Subcutaneous abdominal adipose tissue (tissue), 5 donors: ENCODE measurements around the gene ARVCF.
"Not testable (repeated sequence)": the region's sequence is repeated elsewhere in the genome, so short reads cannot be mapped to it uniquely, and the experiment has no call there.

ENCODE experiments used
- H3K27ac ChIP-seq: one replicate; pipeline ENCODE4 v1.7.0; 2013; ENCODE audit warnings: low read depth, mild to moderate bottlenecking, inconsistent platforms, low read length, moderate library complexity
- H3K27me3 ChIP-seq, 5 donors: one replicate each; pipeline ENCODE4 v1.7.0; 2013; ENCODE audit warnings: low read length in 5 of 5, inconsistent platforms in 1 of 5; ENCODE audit not compliant: control insufficient read depth in 5 of 5, insufficient read depth in 4 of 5
- H3K36me3 ChIP-seq, 5 donors: one replicate each; pipeline ENCODE4 v1.7.0; 2013; ENCODE audit warnings: low read length in 5 of 5; ENCODE audit not compliant: control insufficient read depth in 5 of 5, insufficient read depth in 5 of 5
- H3K4me1 ChIP-seq, 5 donors: one replicate each; pipeline ENCODE4 v1.7.0; 2013; ENCODE audit warnings: low read length in 5 of 5, mild to moderate bottlenecking in 3 of 5, moderate library complexity in 1 of 5; ENCODE audit not compliant: control insufficient read depth in 5 of 5, insufficient read depth in 5 of 5
- H3K4me3 ChIP-seq, 5 donors: one replicate each; pipeline ENCODE4 v1.7.0; 2013; ENCODE audit warnings: low read length in 5 of 5, low read depth in 1 of 5
- H3K9ac ChIP-seq, 5 donors: one replicate each; pipeline ENCODE4 v1.7.0; 2013; ENCODE audit warnings: low read length in 5 of 5, mild to moderate bottlenecking in 4 of 5, moderate library complexity in 3 of 5
- H3K9me3 ChIP-seq, 5 donors: one replicate each; pipeline ENCODE4 v1.7.0; 2013; ENCODE audit warnings: low read length in 5 of 5; ENCODE audit not compliant: control insufficient read depth in 5 of 5
- donor health status: healthy.
- donor health status: healthy.
- donor health status: healthy.
- donor health status: healthy.
- donor health status: healthy.

ARVCF gene

GRCh38 chr22:19933341-19934241, 83.0 kb downstream of the ARVCF start:
- Histone ChIP-seq H3K9ac (no peak overlapping the region), H3K27ac (no peak overlapping the region), H3K4me1 (peaks cover 0 to 14% (median 3%) of the 10 kb centered on the region in 5 donors), H3K4me3 (no peak overlapping the region), H3K27me3 (no peaks in the 10 kb centered on the region), H3K36me3 (peaks cover 0 to 16% (median 8%) of the 10 kb centered on the region in 5 donors), H3K9me3 (no peaks in the 10 kb centered on the region)

DNA sequence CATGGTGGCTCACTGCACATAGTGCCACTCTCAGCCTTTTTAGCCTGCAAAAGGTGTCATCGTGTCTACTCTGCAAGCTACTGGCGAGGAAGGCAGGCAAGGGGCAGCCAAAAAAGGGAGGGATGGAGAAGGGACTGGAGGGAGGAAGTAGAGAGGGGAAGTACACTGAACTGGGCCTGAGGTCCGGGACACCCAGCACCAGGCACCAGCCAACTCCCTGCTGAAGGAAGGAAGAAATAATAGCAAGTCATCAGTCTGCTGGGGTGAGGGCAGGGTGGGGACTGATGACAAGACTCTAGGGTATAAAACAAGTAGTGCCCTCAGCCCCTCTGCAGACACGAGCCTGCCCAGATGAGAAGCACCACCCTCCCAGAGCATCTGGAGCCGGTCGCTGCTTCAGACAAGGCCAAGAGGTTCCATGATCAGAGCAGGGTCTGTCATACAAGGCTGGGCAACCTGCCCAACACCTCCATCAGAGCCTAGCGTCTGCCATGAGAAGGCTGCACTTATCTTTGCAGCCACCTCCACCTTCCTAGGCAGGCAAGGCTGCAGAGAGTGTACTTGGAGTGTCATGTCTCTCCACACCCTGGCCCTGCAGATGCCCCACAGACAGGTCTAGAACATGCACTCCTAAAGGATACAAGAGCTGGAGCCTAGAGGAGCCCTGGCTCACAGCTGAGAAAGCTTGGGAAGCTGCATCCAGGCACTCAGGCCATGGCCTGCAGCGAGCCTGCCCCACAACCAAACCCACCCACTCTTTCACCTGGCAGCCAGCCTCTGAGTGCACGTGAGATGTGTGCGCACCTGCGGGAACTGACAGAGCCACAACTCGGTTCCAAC, 84.0 kb downstream of the ARVCF start:
- peaks cover 0 to 14% (median 3%) of the 10 kb centered on the region in 5 donors for H3K4me1 ChIP-seq
- no peak overlapping the region for H3K9ac ChIP-seq
- H3K36me3 ChIP-seq = peaks cover 0 to 16% (median 8%) of the 10 kb centered on the region in 5 donors
- H3K9me3 ChIP-seq = no peaks in the 10 kb centered on the region
- no peak overlapping the region for H3K27ac ChIP-seq
- H3K27me3 ChIP-seq = no peaks in the 10 kb centered on the region
- H3K4me3 ChIP-seq = no peak overlapping the region

DNA sequence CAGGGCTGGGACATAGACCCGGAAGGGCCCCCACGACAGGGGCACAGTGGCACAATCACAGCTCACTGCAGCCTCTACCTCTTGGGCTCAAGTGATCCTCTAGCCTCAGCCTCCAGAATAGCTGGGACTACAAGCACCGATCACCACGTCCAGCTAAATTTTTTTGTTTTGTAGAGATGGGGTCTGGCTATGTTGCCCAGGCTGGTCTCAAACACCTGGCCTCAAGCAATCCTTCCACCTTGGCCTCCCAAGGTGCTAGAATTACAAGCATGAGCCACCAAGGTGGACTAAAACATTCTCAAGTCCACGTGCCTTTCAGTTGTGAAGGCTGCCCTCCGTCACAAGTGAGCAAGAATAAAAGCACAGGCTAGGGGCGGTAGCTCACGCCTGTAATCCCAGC, 85.1 kb downstream of the ARVCF start:
- peaks cover 0 to 14% (median 3%) of the 10 kb centered on the region in 5 donors for H3K4me1 ChIP-seq
- no peak overlapping the region for H3K27ac ChIP-seq
- peaks cover 0 to 16% (median 8%) of the 10 kb centered on the region in 5 donors for H3K36me3 ChIP-seq
- H3K9me3 ChIP-seq = no peaks in the 10 kb centered on the region
- H3K4me3 ChIP-seq = no peak overlapping the region
- H3K9ac ChIP-seq = no peak overlapping the region
- H3K27me3 ChIP-seq = no peaks in the 10 kb centered on the region

GRCh38 chr22:19930551-19931486, 85.8 kb downstream of the ARVCF start:
- Histone ChIP-seq H3K36me3 (peaks cover 0 to 16% (median 8%) of the 10 kb centered on the region in 5 donors), H3K9me3 (no peaks in the 10 kb centered on the region), H3K27me3 (no peaks in the 10 kb centered on the region), H3K9ac (no peak overlapping the region), H3K27ac (no peak overlapping the region), H3K4me1 (peaks cover 0 to 14% (median 3%) of the 10 kb centered on the region in 5 donors), H3K4me3 (no peak overlapping the region)

- H3K27ac ChIP-seq = no peak overlapping the region
- H3K9ac ChIP-seq = no peak overlapping the region
- H3K4me1 ChIP-seq = peaks cover 0 to 14% (median 3%) of the 10 kb centered on the region in 5 donors
- H3K36me3 ChIP-seq = peaks cover 0 to 16% (median 8%) of the 10 kb centered on the region in 5 donors
- no peaks in the 10 kb centered on the region for H3K27me3 ChIP-seq
- H3K9me3 ChIP-seq = no peaks in the 10 kb centered on the region
- no peak overlapping the region for H3K4me3 ChIP-seq
These were observed 86.8 kb downstream of the ARVCF start for GRCh38 chr22:19929586-19930550.

- H3K4me1 ChIP-seq = peaks cover 0 to 12% (median 3%) of the 10 kb centered on the region in 5 donors
- H3K36me3 ChIP-seq = peaks cover 0 to 20% (median 9%) of the 10 kb centered on the region in 5 donors
- H3K27ac ChIP-seq = no peak overlapping the region
- no peak overlapping the region for H3K9ac ChIP-seq
- H3K4me3 ChIP-seq = no peak overlapping the region
- H3K27me3 ChIP-seq = no peaks in the 10 kb centered on the region
- H3K9me3 ChIP-seq = no peaks in the 10 kb centered on the region
These were observed 88.4 kb downstream of the ARVCF start for GRCh38 chr22:19928207-19928606.

DNA sequence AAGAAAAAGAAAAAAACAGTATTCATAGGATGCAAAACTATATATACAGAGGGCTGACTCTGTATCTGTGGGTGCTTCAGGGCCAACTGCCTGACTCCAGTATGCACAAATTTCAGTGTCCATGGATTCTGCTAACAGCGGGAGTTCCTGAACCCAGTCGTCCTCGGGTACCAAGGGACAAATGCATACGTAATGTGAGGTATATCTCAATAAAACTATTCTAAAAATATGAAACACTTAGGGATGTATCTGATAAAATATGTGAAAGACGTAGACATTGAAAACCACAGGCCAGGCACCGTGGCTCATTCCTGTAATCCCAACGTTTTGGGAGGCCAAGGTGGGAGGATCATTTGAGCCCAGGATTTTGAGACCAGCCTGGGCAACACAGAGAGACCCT, 88.9 kb downstream of the ARVCF start:
- no peaks in the 10 kb centered on the region for H3K27me3 ChIP-seq
- no peaks in the 10 kb centered on the region for H3K9me3 ChIP-seq
- H3K36me3 ChIP-seq = peaks cover 0 to 20% (median 9%) of the 10 kb centered on the region in 5 donors
- H3K9ac ChIP-seq = no peak overlapping the region
- H3K27ac ChIP-seq = no peak overlapping the region
- H3K4me1 ChIP-seq = peaks cover 0 to 7% (median 2%) of the 10 kb centered on the region in 5 donors
- H3K4me3 ChIP-seq = no peak overlapping the region

DNA sequence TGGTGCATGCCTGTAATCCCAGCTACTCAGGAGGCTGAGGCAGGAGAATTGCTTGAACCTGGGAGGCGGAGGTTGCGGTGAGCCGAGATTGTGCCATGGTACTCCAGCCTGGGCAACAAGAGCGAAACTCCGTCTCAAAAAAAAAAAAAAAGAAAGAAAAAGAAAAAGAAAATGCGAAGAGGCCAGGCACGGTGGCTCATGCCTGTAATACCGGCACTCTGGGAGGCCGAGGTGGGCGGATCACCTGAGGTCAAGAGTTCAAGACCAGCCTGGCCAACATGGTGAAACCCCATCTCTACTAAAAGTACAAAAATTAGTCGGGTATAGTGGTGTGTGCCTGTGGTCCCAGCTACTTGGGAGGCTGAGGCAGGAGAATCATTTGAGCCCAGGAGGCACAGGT, 90.6 kb downstream of the ARVCF start:
- H3K4me3 ChIP-seq, H3K27me3 ChIP-seq, H3K9ac ChIP-seq, H3K9me3 ChIP-seq, H3K4me1 ChIP-seq, H3K27ac ChIP-seq: not testable (repeated sequence)
- peaks cover 0 to 20% (median 9%) of the 10 kb centered on the region in 5 donors for H3K36me3 ChIP-seq
